K562 (cell line): Measurements from ENCODE around the gene ADAM19. TPM values are rescaled to one million over a fixed set of nuclear protein-coding genes. Genes with fewer than 3 reads are reported as not detected.

ENCODE experiments used
- ATAC-seq: fragments of 200-7000 bp; cut with Tn5 transposase; 3 replicates; pipeline ENCODE4 v1.9.1; 2020; ENCODE audit warnings: moderate library complexity
- BruUV-seq: library from RNA; stranded (reverse); fragments of 400-500 nt; replicated peaks from 2 replicates; lab custom pipeline; 2021; lab: Mats Ljungman, UMichigan
- CTCF ChIA-PET: fragments of 300-600 bp; formaldehyde crosslinking; extraction: SDS; loops from one replicate; lab custom pipeline; 2021; ENCODE audit warnings: low intra/inter-chr PET ratio; lab: Yijun Ruan, JAX
- POLR2A ChIA-PET: fragments of 300-600, 350-650 bp; sonication (Branson Sonifier 250); formaldehyde crosslinking; extraction: SDS; loops from one replicate; lab custom pipeline; 2021; ENCODE audit warnings: antibody characterized with exemption, inconsistent platforms; lab: Yijun Ruan, JAX
- DNase-seq, 4 experiments: peaks; one replicate each; pipeline versions ENCODE4 v3.0.0 to v3.0.0-alpha.2; 2011 to 2018; ENCODE audit warnings: low spot score in 3 of 4, mixed read lengths in 3 of 4; ENCODE audit errors: extremely low read depth in 1 of 4
- FAIRE-seq: peaks from 2 replicates; lab custom pipeline; 2011; peaks lifted over from hg19 to GRCh38; lab: Jason Lieb, UNC
- H2AFZ ChIP-seq: 2 replicates; pipeline ENCODE4 v1.6.0; 2011; ENCODE audit warnings: low read depth, low read length, control low read depth, inconsistent platforms
- H3K27ac ChIP-seq: fragments of 200-600 bp; 3 replicates; pipeline ENCODE4 v1.8.0; 2011; ENCODE audit warnings: low read depth, mild to moderate bottlenecking, control low read depth, inconsistent platforms, low read length, moderate library complexity, mixed read lengths; ENCODE audit errors: extremely low read depth
- H3K27me3 ChIP-seq, 2 experiments: fragments of 300-600 bp in 1 of 2; 2 replicates in 1 of 2; 3 replicates in 1 of 2; pipeline versions ENCODE4 v1.6.0 to v1.8.0; 2011; ENCODE audit warnings: inconsistent platforms in 2 of 2, low read length in 2 of 2, mild to moderate bottlenecking in 1 of 2, mixed read lengths in 1 of 2, moderate library complexity in 1 of 2; ENCODE audit not compliant: control insufficient read depth in 2 of 2, insufficient read depth in 2 of 2
- H3K36me3 ChIP-seq: fragments of 300-600 bp; 3 replicates; pipeline ENCODE4 v1.8.0; 2011; ENCODE audit warnings: mild to moderate bottlenecking, low read length, inconsistent platforms; ENCODE audit not compliant: control insufficient read depth, insufficient read depth
- H3K4me1 ChIP-seq, 2 experiments: fragments of 200-600 bp in 1 of 2; replicated peaks in 1 of 2; 2 replicates in 1 of 2; 3 replicates in 1 of 2; pipeline versions ENCODE4 v1.5.1 to v1.8.0; 2011; ENCODE audit warnings: inconsistent platforms in 2 of 2, low read length in 2 of 2, mild to moderate bottlenecking in 1 of 2, mixed read lengths in 1 of 2, moderate library complexity in 1 of 2; ENCODE audit not compliant: control insufficient read depth in 2 of 2, insufficient read depth in 2 of 2
- H3K4me2 ChIP-seq: 2 replicates; pipeline ENCODE4 v1.6.1; 2011; ENCODE audit warnings: low read length, control low read depth, inconsistent platforms, mixed read lengths; ENCODE audit not compliant: insufficient read depth
- H3K4me3 ChIP-seq: fragments of 200-600 bp; sonication (generic), shearing (Covaris generic); 2 replicates; pipeline ENCODE4 v1.5.1; 2016; ENCODE audit warnings: control low read depth, inconsistent platforms
- H3K79me2 ChIP-seq: fragments of 200-600 bp; 3 replicates; pipeline ENCODE4 v1.8.0; 2011; ENCODE audit warnings: low read length, inconsistent platforms; ENCODE audit not compliant: control insufficient read depth, insufficient read depth
- H3K9ac ChIP-seq, 2 experiments: 2 replicates each; pipeline versions ENCODE4 v1.6.0 to v1.6.1; 2011; ENCODE audit warnings: low read depth in 2 of 2, low read length in 2 of 2, control low read depth in 1 of 2, inconsistent platforms in 1 of 2, mild to moderate bottlenecking in 1 of 2, mixed read lengths in 1 of 2; ENCODE audit not compliant: insufficient read depth in 1 of 2
- H3K9me1 ChIP-seq: one replicate; pipeline ENCODE4 v1.6.0; 2011; ENCODE audit warnings: inconsistent platforms, mild to moderate bottlenecking, low read length, moderate library complexity; ENCODE audit not compliant: control insufficient read depth, insufficient read depth
- H3K9me3 ChIP-seq: replicated peaks from 2 replicates; pipeline ENCODE4 v1.5.1; 2011; ENCODE audit warnings: low read depth, low read length, inconsistent platforms; ENCODE audit not compliant: control insufficient read depth, insufficient read depth
- H4K20me1 ChIP-seq: replicated peaks from 2 replicates; pipeline ENCODE4 v1.6.1; 2011; ENCODE audit warnings: low read length, inconsistent platforms, mixed read lengths; ENCODE audit not compliant: control insufficient read depth, insufficient read depth
- MCM7 ChIP-seq, 2 experiments: fragments of 450-650 bp; IDR thresholded peaks; 2 replicates each; pipeline ENCODE4 v1.6.1; 2016 to 2018
- PURB ChIP-seq: sonication (generic); formaldehyde crosslinking; IDR thresholded peaks from 2 replicates; pipeline ENCODE4 v1.9.0; 2021; ENCODE audit warnings: low read depth, mild to moderate bottlenecking, missing genetic modification reagents
- ZFP36 ChIP-seq: fragments of 150-350 bp; IDR thresholded peaks from 2 replicates; pipeline ENCODE4 v1.6.1; 2018; ENCODE audit warnings: low read length, low read depth; ENCODE audit not compliant: partially characterized antibody
- WGBS: fragments of 100-300 bp; shearing (Covaris generic); methylation state at CpG from one replicate; pipeline ENCODE4 v1.1.6; 2016; ENCODE audit warnings: low coverage, mixed read lengths; ENCODE audit not compliant: insufficient coverage; ENCODE audit errors: missing lambda C conversion rate; 5-methylcytosine and 5-hydroxymethylcytosine counted together
- in situ Hi-C: fragments of 300-500 bp; cut with MboI; formaldehyde crosslinking; loops from 4 replicates; pipeline ENCODE4 v1.15.0; 2018; ENCODE audit warnings: inconsistent platforms, mixed read lengths
- intact Hi-C: fragments of 100-400 bp; cut with micrococcal nuclease; formaldehyde crosslinking; loops from 2 replicates; pipeline ENCODE4 v1.14.2; 2022
- polyA plus RNA-seq, 8 experiments: library from polyadenylated mRNA; depleted of rRNA in 4 of 8; stranded (reverse) in 5 of 8; unstranded in 3 of 8; fragments of >200 nt; fragmentation: Nextera tagmentation in 2 of 8; fragmentation: Illumina TruSeq in 1 of 8; extraction: Ambion mirVana in 2 of 8; extraction: Trizol in 1 of 8; gene quantifications; 2 replicates each; pipeline versions ENCODE4 v1.2.1 to v1.2.3, GENCODE V29; 2011 to 2014; ENCODE audit warnings: inconsistent platforms in 1 of 8, missing spikeins in 1 of 8
- total RNA-seq, 7 experiments: library from RNA; depleted of rRNA in 6 of 7; stranded (reverse); fragments of >200 nt in 6 of 7; fragmentation: Illumina TruSeq in 2 of 7; extraction: Trizol in 2 of 7; gene quantifications; 2 replicates each; pipeline versions ENCODE4 v1.2.1 to v1.2.3, GENCODE V29; 2011 to 2021; ENCODE audit warnings: low replicate concordance in 1 of 7

Gene ADAM19
- total and polyA plus RNA-seq, 9 of the 15 experiments (the other 6 are each of a cell fraction or from before 2014, with no cell fraction given), result 0.11 to 1.1 (median 0.43) TPM

- no peaks in the 10 kb centered on the region for H3K36me3 ChIP-seq
- no peaks in the 10 kb centered on the region for H3K9me1 ChIP-seq
- no peak overlapping the region for H3K27ac ChIP-seq
- intact Hi-C loops, result no loop called here
- no peak overlapping the region for H3K4me2 ChIP-seq
- H3K4me1 ChIP-seq, result peaks cover 11 to 31% of the 10 kb centered on the region in 2 experiments; a peak in 4 of 5 replicates
- BruUV-seq, result no TSS peak
- 0 out of 2 replicates have a peak, but pooled peaks cover 2% of the 10 kb centered on the region for H3K9me3 ChIP-seq
- H3K4me3 ChIP-seq, result no peak overlapping the region
- POLR2A ChIA-PET, result interaction anchor here (0.6 kb wide), 1 partner anchor 41 kb away, joined by 5 read pairs; no protein-coding TSS in a partner anchor
- TF ChIP-seq PURB (CRISPR knock-in tag) (no peak), MCM7 (IDR thresholded peaks at IDR 0.05) (no peak), ZFP36 (peak; percentile 64)
- ATAC-seq (no peak), DNase-seq (no peak), FAIRE-seq (no peak)
- WGBS, result 64% methylated on average over 8 of the region's 8 CpGs
- in situ Hi-C loops, result no loop called here
- peak overlapping the region; percentile 17; the same call in 1 of the 2 replicates for H2AFZ ChIP-seq
- H3K9ac ChIP-seq, result no peak overlapping the region
- no peaks in the 10 kb centered on the region for H4K20me1 ChIP-seq
- H3K79me2 ChIP-seq, result no peaks in the 10 kb centered on the region
- CTCF ChIA-PET, result no interaction called here
- H3K27me3 ChIP-seq, result no peaks in the 10 kb centered on the region
Measured at GRCh38 chr5:157608972-157609565, 33.5 kb upstream of the ADAM19 start.
